K562 (cell line): Measurements from ENCODE around the gene KCNQ4. TPM values are rescaled to one million over a fixed set of nuclear protein-coding genes. Genes with fewer than 3 reads are reported as not detected.

Experiments
- ARNT ChIP-seq, 2 experiments: fragments of 450-650 bp; IDR thresholded peaks; 2 replicates each; pipeline ENCODE4 v1.6.1; 2016; ENCODE audit warnings: mild to moderate bottlenecking in 1 of 2
- CBX2 ChIP-seq: fragments of 200-600 bp; sonication (generic); IDR thresholded peaks from one replicate; pipeline ENCODE4 v1.6.1; 2012; ENCODE audit warnings: mild to moderate bottlenecking, low read length, inconsistent platforms; ENCODE audit not compliant: insufficient read depth, poor library complexity, severe bottlenecking
- CEBPB ChIP-seq: fragments of 450-650 bp; IDR thresholded peaks from 2 replicates; pipeline ENCODE4 v1.6.1; 2016; ENCODE audit warnings: missing genetic modification characterization, missing compliant biosample characterization
- CGGBP1 ChIP-seq: fragments of 250-450 bp; sonication (Bioruptor Pico); IDR thresholded peaks from 2 replicates; pipeline ENCODE4 v1.9.0; 2021; ENCODE audit warnings: mild to moderate bottlenecking
- CREB1 ChIP-seq, 2 experiments: sonication (generic) in 1 of 2; formaldehyde crosslinking in 1 of 2; IDR thresholded peaks; 2 replicates each; pipeline versions ENCODE4 v1.6.1 to v1.8.0; 2012 to 2022; ENCODE audit warnings: inconsistent platforms in 1 of 2, mild to moderate bottlenecking in 1 of 2, missing genetic modification reagents in 1 of 2, moderate library complexity in 1 of 2
- E2F5 ChIP-seq: sonication (generic); formaldehyde crosslinking; IDR thresholded peaks from 2 replicates; pipeline ENCODE4 v1.8.0; 2022; ENCODE audit warnings: mild to moderate bottlenecking, missing genetic modification reagents
- HCFC1 ChIP-seq: IDR thresholded peaks from 2 replicates; pipeline ENCODE4 v1.6.1; 2012; ENCODE audit warnings: low read depth, low read length, improper control_type of control experiment
- MAFK ChIP-seq: IDR thresholded peaks from 2 replicates; pipeline ENCODE4 v1.6.1; 2011; ENCODE audit warnings: low read length, improper control_type of control experiment
- STAG1 ChIP-seq: sonication (generic); formaldehyde crosslinking; IDR thresholded peaks from 2 replicates; pipeline ENCODE4 v1.5.0; 2020; ENCODE audit warnings: missing genetic modification reagents, borderline replicate concordance
- polyA plus RNA-seq, 8 experiments: library from polyadenylated mRNA; depleted of rRNA in 4 of 8; stranded (reverse) in 5 of 8; unstranded in 3 of 8; fragments of >200 nt; fragmentation: Nextera tagmentation in 2 of 8; fragmentation: Illumina TruSeq in 1 of 8; extraction: Ambion mirVana in 2 of 8; extraction: Trizol in 1 of 8; gene quantifications; 2 replicates each; pipeline versions ENCODE4 v1.2.1 to v1.2.3, GENCODE V29; 2011 to 2014; ENCODE audit warnings: inconsistent platforms in 1 of 8, missing spikeins in 1 of 8
- total RNA-seq, 7 experiments: library from RNA; depleted of rRNA in 6 of 7; stranded (reverse); fragments of >200 nt in 6 of 7; fragmentation: Illumina TruSeq in 2 of 7; extraction: Trizol in 2 of 7; gene quantifications; 2 replicates each; pipeline versions ENCODE4 v1.2.1 to v1.2.3, GENCODE V29; 2011 to 2021; ENCODE audit warnings: low replicate concordance in 1 of 7

KCNQ4 gene
- total and polyA plus RNA-seq, 9 of the 15 experiments (the other 6 are each of a cell fraction or from before 2014, with no cell fraction given): 0.07 to 4.1 (median 0.79) TPM

GRCh38 chr1:40849801-40850592, 66.4 kb downstream of the KCNQ4 start (continued):
- TF ChIP-seq E2F5 (CRISPR knock-in tag) (no peak), CGGBP1 (no peak), CEBPB (0 out of 2 replicates have a peak, but pooled peaks have one; percentile 19), ARNT (IDR thresholded peaks at IDR 0.05) (0 out of 4 replicates have a peak, but pooled peaks of 1 of the 2 experiments have one; percentile 26), MAFK (no peak), HCFC1 (no peak), CREB1 (IDR thresholded peaks at IDR 0.05) (no peak), CREB1 (CRISPR knock-in tag; IDR thresholded peaks at IDR 0.05) (peak; percentile 58; the same call in 1 of the 2 replicates), STAG1 (peak; percentile 94), CBX2 (no peak)
